Stomach (tissue), 9 donors: ENCODE data around the gene ZDHHC1. TPM values are rescaled to one million over a fixed set of nuclear protein-coding genes. Genes with fewer than 3 reads are reported as not detected.

Source experiments
- DNase-seq, 2 donors: peaks; one replicate each; pipeline versions ENCODE4 v3.0.0 to v3.0.0-alpha.2; 2013 to 2019
- H3K27ac ChIP-seq, 5 donors: fragments of 200-600 bp in 4 of 5; sonication (generic) in 4 of 5; one replicate each; pipeline ENCODE4 v1.5.1; 2013 to 2019; ENCODE audit warnings: mild to moderate bottlenecking in 1 of 5, moderate library complexity in 1 of 5
- H3K27me3 ChIP-seq, 3 donors: fragments of 200-600 bp; sonication (generic); one replicate each; pipeline ENCODE4 v1.5.1; 2017 to 2019; ENCODE audit warnings: mixed run types in 1 of 3
- H3K36me3 ChIP-seq, 4 donors: fragments of 200-600 bp; sonication (generic); 1 replicate in 3 of 4; 2 replicates in 1 of 4; pipeline ENCODE4 v1.5.1; 2016 to 2019
- H3K4me1 ChIP-seq, 4 donors: fragments of 200-600 bp; sonication (generic); one replicate each; pipeline ENCODE4 v1.5.1; 2016 to 2019
- H3K4me3 ChIP-seq, 4 donors: fragments of 200-600 bp; sonication (generic) in 3 of 4; one replicate each; pipeline ENCODE4 v1.5.1; 2016 to 2019; ENCODE audit warnings: mild to moderate bottlenecking in 1 of 4
- H3K9me3 ChIP-seq, 4 donors: fragments of 200-600 bp; sonication (generic); one replicate each; pipeline ENCODE4 v1.5.1; 2016 to 2019
- CTCF ChIP-seq, 7 experiments: fragments of 450-650 bp in 4 of 7; fragments of 200-600 bp in 3 of 7; sonication (generic) in 3 of 7; IDR thresholded peaks; one replicate each; pipeline ENCODE4 v1.5.1; 2016 to 2019; ENCODE audit warnings: antibody characterized with exemption in 7 of 7, control low read depth in 2 of 7, mild to moderate bottlenecking in 1 of 7
- EP300 ChIP-seq: sonication (generic); formaldehyde crosslinking; IDR thresholded peaks from one replicate; pipeline ENCODE4 v1.6.1; 2017; ENCODE audit warnings: antibody characterized with exemption
- POLR2A ChIP-seq, 4 donors: fragments of 450-650 bp; IDR thresholded peaks; one replicate each; pipeline ENCODE4 v1.6.1; 2016; ENCODE audit warnings: antibody characterized with exemption in 4 of 4, control low read depth in 2 of 4, mild to moderate bottlenecking in 1 of 4, moderate library complexity in 1 of 4
- POLR2AphosphoS5 ChIP-seq, 3 donors: sonication (generic); formaldehyde crosslinking; IDR thresholded peaks; one replicate each; pipeline ENCODE4 v1.6.1; 2016; ENCODE audit warnings: antibody characterized with exemption in 3 of 3
- WGBS, 5 donors: extraction: QIAGEN DNeasy Blood & Tissue Kit in 3 of 5; methylation state at CpG; one replicate each; pipeline versions ENCODE4 v1.1.5 to v1.1.7; 2013 to 2018; 5-methylcytosine and 5-hydroxymethylcytosine counted together
- intact Hi-C: fragments of 100-400 bp; cut with DNase I; formaldehyde crosslinking; loops from one replicate; pipeline ENCODE4 v1.15.1; 2023; ENCODE audit warnings: low total_unique reads
- polyA plus RNA-seq, 3 donors: library from polyadenylated mRNA; stranded (reverse); fragments of 200-250 nt; gene quantifications; one replicate each; pipeline ENCODE4 v1.2.3, GENCODE V29; 2013
- total RNA-seq, 5 donors: library from RNA; depleted of rRNA; stranded (reverse); fragments of >200 nt; gene quantifications; one replicate each; pipeline versions ENCODE4 v1.1.0 to v1.2.3, GENCODE V29; 2014 to 2016
- donor health status: healthy with polysubstance abuse.
- donor health status: Bipolar disorder and iron deficiency.
- donor health status: healthy.

The ZDHHC1 gene
- total and polyA plus RNA-seq, 8 donors = 2.0 to 33.6 (median 6.1) TPM; not detected in 1

- WGBS, 5 donors = 92 to 98% (median 94%) methylated on average over 18 to 20 of the region's 20 CpGs
- no peak for DNase-seq
- TF ChIP-seq CTCF (IDR thresholded peaks at IDR 0.05) (no peak), POLR2A (IDR thresholded peaks at IDR 0.05) (no peak)
- H3K9me3 ChIP-seq = no peaks in the 10 kb centered on the region
- H3K4me1 ChIP-seq = peaks cover 20 to 31% (median 28%) of the 10 kb centered on the region in 4 donors
- intact Hi-C loops = no loop called here
- peaks cover 39 to 78% (median 65%) of the 10 kb centered on the region in 4 donors for H3K36me3 ChIP-seq
- no peak overlapping the region for H3K27ac ChIP-seq
- H3K27me3 ChIP-seq = no peaks in the 10 kb centered on the region
- H3K4me3 ChIP-seq = no peak overlapping the region
These were observed 22.0 kb upstream of the ZDHHC1 start for GRCh38 chr16:67438098-67438791.

- no peak for TF ChIP-seq EP300
- no peak for TF ChIP-seq POLR2AphosphoS5 (IDR thresholded peaks at IDR 0.05)
- no peak for TF ChIP-seq POLR2A (IDR thresholded peaks at IDR 0.05)
- no peak for TF ChIP-seq CTCF (IDR thresholded peaks at IDR 0.05)
- Histone ChIP-seq H3K27me3 (no peaks in the 10 kb centered on the region), H3K36me3 (peaks cover 39 to 70% (median 58%) of the 10 kb centered on the region in 4 donors), H3K4me1 (peaks cover 19 to 25% (median 23%) of the 10 kb centered on the region in 4 donors), H3K27ac (no peak overlapping the region), H3K9me3 (no peaks in the 10 kb centered on the region), H3K4me3 (no peak overlapping the region)
- WGBS, 5 donors = 76 to 93% (median 81%) methylated on average over 4 of the region's 4 CpGs
- intact Hi-C loops = no loop called here
- no peak for DNase-seq
These were observed 21.2 kb upstream of the ZDHHC1 start for GRCh38 chr16:67437513-67437912.

- Histone ChIP-seq H3K4me3 (no peak overlapping the region), H3K9me3 (no peaks in the 10 kb centered on the region), H3K4me1 (peaks cover 13 to 25% (median 23%) of the 10 kb centered on the region in 4 donors), H3K27me3 (no peaks in the 10 kb centered on the region), H3K36me3 (peaks cover 39 to 63% (median 55%) of the 10 kb centered on the region in 4 donors), H3K27ac (no peak overlapping the region)
- no peak for DNase-seq
- intact Hi-C loops = no loop called here
- TF ChIP-seq POLR2AphosphoS5 (IDR thresholded peaks at IDR 0.05) (no peak), EP300 (no peak), CTCF (IDR thresholded peaks at IDR 0.05) (no peak), POLR2A (IDR thresholded peaks at IDR 0.05) (no peak)
- 92 to 97% (median 95%) methylated on average over 18 to 23 of the region's 23 CpGs for WGBS, 5 donors
These were observed 20.4 kb upstream of the ZDHHC1 start for GRCh38 chr16:67436640-67437193.

- Histone ChIP-seq H3K4me3 (no peak overlapping the region), H3K27me3 (peaks cover 0 to 3% (median 0%) of the 10 kb centered on the region in 3 donors), H3K4me1 (peaks cover 12 to 25% (median 21%) of the 10 kb centered on the region in 4 donors), H3K27ac (no peak overlapping the region), H3K9me3 (no peaks in the 10 kb centered on the region), H3K36me3 (peaks cover 39 to 55% (median 53%) of the 10 kb centered on the region in 4 donors)
- TF ChIP-seq POLR2AphosphoS5 (IDR thresholded peaks at IDR 0.05) = no peak
- no peak for TF ChIP-seq CTCF (IDR thresholded peaks at IDR 0.05)
- no peak for TF ChIP-seq POLR2A (IDR thresholded peaks at IDR 0.05)
- no peak for TF ChIP-seq EP300
- intact Hi-C loops = no loop called here
- no peak for DNase-seq
- 88 to 97% (median 94%) methylated on average over 9 to 16 of the region's 16 CpGs for WGBS, 5 donors
These were observed 19.5 kb upstream of the ZDHHC1 start for GRCh38 chr16:67435758-67436164.
